OCI-LY3 (cell line): ENCODE results near the gene MUC15.

Experiments used
- H2AFZ ChIP-seq: fragments of 200-600, 300-600 bp; shearing (Covaris generic); 2 replicates; pipeline ENCODE4 v1.6.0; 2014; ENCODE audit warnings: antibody characterized with exemption, low read depth, low read length
- H3K27ac ChIP-seq: fragments of 200-600, 300-600 bp; sonication (generic); 2 replicates; pipeline ENCODE4 v1.5.1; 2014; ENCODE audit warnings: mild to moderate bottlenecking, low read length, moderate library complexity, mixed read lengths
- H3K27me3 ChIP-seq: fragments of 200-600, 300-600 bp; sonication (generic); 2 replicates; pipeline ENCODE4 v1.6.1; 2014; ENCODE audit warnings: low read depth, low read length, mixed read lengths
- H3K36me3 ChIP-seq: fragments of 200-600, 300-600 bp; sonication (generic); replicated peaks from 2 replicates; pipeline ENCODE3; 2014; ENCODE audit warnings: low read depth, low read length, mixed read lengths
- H3K4me1 ChIP-seq: fragments of 300-600, 200-600 bp; sonication (generic); 2 replicates; pipeline ENCODE4 v1.6.1; 2014; ENCODE audit warnings: low read length, mixed read lengths
- H3K4me2 ChIP-seq: fragments of 200-600, 300-600 bp; sonication (generic); 2 replicates; pipeline ENCODE4 v1.6.1; 2014; ENCODE audit warnings: low read length, mixed read lengths
- H3K4me3 ChIP-seq: fragments of 300-600, 200-600 bp; sonication (generic); 2 replicates; pipeline ENCODE4 v1.5.1; 2014; ENCODE audit warnings: antibody characterized with exemption, mild to moderate bottlenecking, low read length, moderate library complexity
- H3K79me2 ChIP-seq: fragments of 300-600, 200-600 bp; shearing (Covaris generic); 2 replicates; pipeline ENCODE4 v1.6.1; 2014; ENCODE audit warnings: mild to moderate bottlenecking, low read length, mixed read lengths
- H3K9ac ChIP-seq: fragments of 300-600, 200-600 bp; shearing (Covaris generic); 2 replicates; pipeline ENCODE4 v1.6.0; 2014; ENCODE audit warnings: mild to moderate bottlenecking, low read length, moderate library complexity
- H3K9me3 ChIP-seq: fragments of 200-600, 300-600 bp; shearing (Covaris generic); 2 replicates; pipeline ENCODE4 v1.6.1; 2014; ENCODE audit warnings: low read length, mixed read lengths; ENCODE audit not compliant: insufficient read depth
- H4K20me1 ChIP-seq: fragments of 200-600, 300-600 bp; sonication (generic); 2 replicates; pipeline ENCODE4 v1.6.1; 2016; ENCODE audit warnings: low read length, mixed read lengths; ENCODE audit not compliant: insufficient read depth
- EZH2phosphoT487 ChIP-seq: fragments of 200-600 bp; shearing (Covaris generic); IDR thresholded peaks from 2 replicates; pipeline ENCODE4 v1.6.1; 2018; ENCODE audit warnings: antibody characterized with exemption, mixed run types, low read depth
- TF ChIP-seq, protein P1 (sequence below): fragments of 200-600, 300-600 bp; sonication (generic); IDR thresholded peaks from 2 replicates; pipeline ENCODE4 v1.5.1; 2014; ENCODE audit warnings: antibody characterized with exemption, low read length, low read depth

MUC15 gene

DNA sequence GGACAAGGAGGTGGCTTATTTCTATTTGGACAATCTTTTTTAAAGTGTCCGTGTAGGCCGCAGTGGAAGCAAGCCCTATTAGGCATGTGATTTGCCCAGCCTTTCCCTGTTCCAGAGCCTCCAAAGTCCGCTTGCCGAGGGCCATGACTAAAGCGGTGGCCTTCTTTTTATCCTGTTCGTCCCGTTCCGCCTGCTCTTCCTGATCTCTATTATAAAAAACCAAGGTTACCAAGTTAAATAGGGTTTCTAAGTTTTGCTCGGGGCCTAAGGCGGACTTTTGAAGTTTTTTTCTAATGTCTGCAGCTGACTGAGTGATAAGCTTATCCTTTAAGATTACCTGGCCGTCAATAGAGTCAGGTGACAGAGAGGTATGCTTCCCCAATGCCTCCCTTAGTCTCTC lies 21.6 kb upstream of the MUC15 start:
- Histone ChIP-seq H2AFZ (no peak overlapping the region), H3K27me3 (no peaks in the 10 kb centered on the region), H3K27ac (no peak overlapping the region), H3K36me3 (no peaks in the 10 kb centered on the region), H3K79me2 (no peaks in the 10 kb centered on the region), H3K4me3 (no peak overlapping the region), H4K20me1 (no peaks in the 10 kb centered on the region), H3K9me3 (no peaks in the 10 kb centered on the region), H3K4me2 (no peak overlapping the region), H3K9ac (no peak overlapping the region), H3K4me1 (no peaks in the 10 kb centered on the region)
- TF ChIP-seq, protein P1, sequence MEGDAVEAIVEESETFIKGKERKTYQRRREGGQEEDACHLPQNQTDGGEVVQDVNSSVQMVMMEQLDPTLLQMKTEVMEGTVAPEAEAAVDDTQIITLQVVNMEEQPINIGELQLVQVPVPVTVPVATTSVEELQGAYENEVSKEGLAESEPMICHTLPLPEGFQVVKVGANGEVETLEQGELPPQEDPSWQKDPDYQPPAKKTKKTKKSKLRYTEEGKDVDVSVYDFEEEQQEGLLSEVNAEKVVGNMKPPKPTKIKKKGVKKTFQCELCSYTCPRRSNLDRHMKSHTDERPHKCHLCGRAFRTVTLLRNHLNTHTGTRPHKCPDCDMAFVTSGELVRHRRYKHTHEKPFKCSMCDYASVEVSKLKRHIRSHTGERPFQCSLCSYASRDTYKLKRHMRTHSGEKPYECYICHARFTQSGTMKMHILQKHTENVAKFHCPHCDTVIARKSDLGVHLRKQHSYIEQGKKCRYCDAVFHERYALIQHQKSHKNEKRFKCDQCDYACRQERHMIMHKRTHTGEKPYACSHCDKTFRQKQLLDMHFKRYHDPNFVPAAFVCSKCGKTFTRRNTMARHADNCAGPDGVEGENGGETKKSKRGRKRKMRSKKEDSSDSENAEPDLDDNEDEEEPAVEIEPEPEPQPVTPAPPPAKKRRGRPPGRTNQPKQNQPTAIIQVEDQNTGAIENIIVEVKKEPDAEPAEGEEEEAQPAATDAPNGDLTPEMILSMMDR = no peak
- no peak for TF ChIP-seq EZH2phosphoT487

DNA sequence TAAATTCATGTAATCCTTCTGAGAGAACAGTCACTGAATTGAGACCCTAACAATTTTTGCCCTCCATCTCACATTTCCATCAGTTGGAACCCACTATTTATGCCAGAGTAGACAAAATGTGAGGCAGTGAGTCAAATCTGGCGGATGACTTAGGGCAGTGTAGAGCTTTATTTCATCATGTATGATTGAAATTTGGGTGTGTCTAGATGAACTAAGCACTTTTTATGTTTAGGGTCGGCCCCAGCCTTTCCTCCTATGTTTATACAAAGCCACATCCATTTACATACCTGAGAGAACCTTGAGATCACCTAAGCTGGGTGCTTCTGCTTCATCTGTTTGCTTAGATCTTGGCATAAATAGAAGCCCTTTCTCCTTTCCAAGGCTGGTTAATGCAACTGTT lies 15.0 kb upstream of the MUC15 start:
- Histone ChIP-seq H3K4me2 (no peak overlapping the region), H3K27ac (no peak overlapping the region), H2AFZ (no peak overlapping the region), H3K27me3 (no peaks in the 10 kb centered on the region), H3K9me3 (no peaks in the 10 kb centered on the region), H3K79me2 (no peaks in the 10 kb centered on the region), H3K9ac (no peak overlapping the region), H3K4me3 (no peak overlapping the region), H3K36me3 (no peaks in the 10 kb centered on the region), H3K4me1 (no peaks in the 10 kb centered on the region), H4K20me1 (no peaks in the 10 kb centered on the region)
- TF ChIP-seq, protein P1 = no peak
- no peak for TF ChIP-seq EZH2phosphoT487

DNA sequence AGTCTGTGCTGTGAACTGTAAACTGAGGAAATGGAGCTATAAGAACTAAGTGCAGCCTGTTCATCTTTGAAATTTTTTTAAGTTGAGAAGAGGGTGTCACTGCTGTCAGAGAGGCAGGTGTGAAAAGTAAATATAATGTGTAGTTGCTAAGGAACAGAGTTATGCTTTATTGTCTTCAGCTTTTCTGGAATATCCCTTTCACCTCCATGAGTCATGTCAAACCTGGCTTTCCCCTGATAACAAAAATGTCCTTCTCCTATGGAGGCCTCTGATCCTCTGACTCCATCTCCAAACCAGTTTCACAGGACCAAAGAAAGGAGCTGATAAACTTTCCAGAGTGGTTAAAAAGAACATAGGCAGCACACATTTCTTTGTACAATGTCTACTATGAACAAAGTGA lies 12.8 kb upstream of the MUC15 start:
- Histone ChIP-seq H3K27me3 (no peaks in the 10 kb centered on the region), H3K4me3 (no peak overlapping the region), H3K27ac (no peak overlapping the region), H4K20me1 (no peaks in the 10 kb centered on the region), H3K4me1 (no peaks in the 10 kb centered on the region), H3K4me2 (no peak overlapping the region), H3K9ac (no peak overlapping the region), H2AFZ (no peak overlapping the region), H3K79me2 (no peaks in the 10 kb centered on the region), H3K36me3 (no peaks in the 10 kb centered on the region), H3K9me3 (no peaks in the 10 kb centered on the region)
- TF ChIP-seq EZH2phosphoT487 = no peak
- TF ChIP-seq, protein P1 = no peak

DNA sequence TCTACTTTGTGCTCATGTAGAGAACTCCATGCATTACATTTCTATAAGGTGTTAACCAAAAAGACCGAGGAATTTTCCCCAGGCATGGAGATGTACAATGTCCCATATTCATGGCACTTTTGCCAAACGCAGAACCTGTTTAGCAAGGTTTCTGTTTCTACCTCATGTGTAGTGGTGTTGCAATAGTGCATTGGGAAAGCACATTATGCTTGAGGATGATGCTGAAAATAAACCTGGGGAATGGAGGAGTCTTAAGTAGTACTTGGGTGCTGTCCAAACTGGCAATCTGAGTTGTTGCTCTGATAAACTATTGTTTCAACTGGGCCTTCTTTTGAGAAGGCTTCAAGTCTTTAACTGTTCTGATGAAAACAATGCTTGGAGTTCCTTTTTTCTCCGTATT lies 11.5 kb upstream of the MUC15 start:
- no peaks in the 10 kb centered on the region for H3K27me3 ChIP-seq
- no peak overlapping the region for H3K27ac ChIP-seq
- no peaks in the 10 kb centered on the region for H3K36me3 ChIP-seq
- H4K20me1 ChIP-seq = no peaks in the 10 kb centered on the region
- H3K4me1 ChIP-seq = no peaks in the 10 kb centered on the region
- H3K79me2 ChIP-seq = no peaks in the 10 kb centered on the region
- TF ChIP-seq, protein P1 = no peak
- TF ChIP-seq EZH2phosphoT487 = no peak
- H3K4me2 ChIP-seq = no peak overlapping the region
- no peak overlapping the region for H2AFZ ChIP-seq
- H3K9me3 ChIP-seq = no peaks in the 10 kb centered on the region
- no peak overlapping the region for H3K9ac ChIP-seq
- H3K4me3 ChIP-seq = no peak overlapping the region
